Keratinocyte (primary cell): ENCODE measurements around the gene NRM. TPM values are rescaled to one million over a fixed set of nuclear protein-coding genes. Genes with fewer than 3 reads are reported as not detected.

Experiments
- DNase-seq: peaks from one replicate; pipeline ENCODE4 v3.0.0-alpha.2; 2011; ENCODE audit warnings: low read depth, missing footprints, low spot score
- FAIRE-seq: peaks from 2 replicates; lab custom pipeline; 2011; peaks lifted over from hg19 to GRCh38; lab: Jason Lieb, UNC
- H2AFZ ChIP-seq: 2 replicates; pipeline ENCODE4 v1.6.0; 2012; ENCODE audit warnings: low read length, control low read depth, inconsistent platforms; ENCODE audit not compliant: control insufficient read depth
- H3K27ac ChIP-seq: 2 replicates; pipeline ENCODE4 v1.5.1; 2011; ENCODE audit warnings: low read length; ENCODE audit not compliant: control insufficient read depth, insufficient read depth
- H3K27me3 ChIP-seq: 3 replicates; pipeline ENCODE4 v1.6.0; 2011; ENCODE audit warnings: low read length; ENCODE audit not compliant: control insufficient read depth, insufficient read depth; ENCODE audit errors: extremely low read depth
- H3K36me3 ChIP-seq, 2 experiments: 2 replicates in 1 of 2; 3 replicates in 1 of 2; pipeline ENCODE4 v1.5.1; 2011; ENCODE audit warnings: low read length in 2 of 2, mild to moderate bottlenecking in 1 of 2; ENCODE audit not compliant: control insufficient read depth in 2 of 2, insufficient read depth in 2 of 2; ENCODE audit errors: extremely low read depth in 1 of 2
- H3K4me1 ChIP-seq: 3 replicates; pipeline ENCODE4 v1.5.1; 2011; ENCODE audit warnings: low read length; ENCODE audit not compliant: control insufficient read depth, insufficient read depth; ENCODE audit errors: extremely low read depth
- H3K4me2 ChIP-seq: 3 replicates; pipeline ENCODE4 v1.6.0; 2011; ENCODE audit warnings: low read depth, low read length; ENCODE audit not compliant: control insufficient read depth, insufficient read depth; ENCODE audit errors: extremely low read depth
- H3K4me3 ChIP-seq, 3 experiments: fragments of 200-600 bp in 1 of 3; sonication (generic) in 1 of 3; 2 replicates in 2 of 3; 3 replicates in 1 of 3; pipeline ENCODE4 v1.5.1; 2011 to 2016; ENCODE audit warnings: low read length in 3 of 3, mild to moderate bottlenecking in 3 of 3, control low read depth in 2 of 3, inconsistent platforms in 1 of 3, low read depth in 1 of 3, mixed read lengths in 1 of 3, mixed run types in 1 of 3, moderate library complexity in 1 of 3; ENCODE audit not compliant: control insufficient read depth in 2 of 3, insufficient read depth in 2 of 3; ENCODE audit errors: extremely low read depth in 1 of 3
- H3K79me2 ChIP-seq: 2 replicates; pipeline ENCODE4 v1.6.0; 2012; ENCODE audit warnings: low read length; ENCODE audit not compliant: control insufficient read depth, insufficient read depth
- H3K9ac ChIP-seq: 3 replicates; pipeline ENCODE4 v1.6.0; 2011; ENCODE audit warnings: low read length; ENCODE audit not compliant: control insufficient read depth, insufficient read depth; ENCODE audit errors: extremely low read depth
- H3K9me1 ChIP-seq: 3 replicates; pipeline ENCODE4 v1.6.0; 2011; ENCODE audit warnings: low read length; ENCODE audit not compliant: control insufficient read depth, insufficient read depth; ENCODE audit errors: extremely low read depth
- H3K9me3 ChIP-seq: 2 replicates; pipeline ENCODE4 v1.5.1; 2012; ENCODE audit warnings: low read depth, low read length; ENCODE audit not compliant: control insufficient read depth
- H4K20me1 ChIP-seq: 3 replicates; pipeline ENCODE4 v1.6.0; 2011; ENCODE audit warnings: low read length; ENCODE audit not compliant: control insufficient read depth, insufficient read depth; ENCODE audit errors: extremely low read depth
- EZH2 ChIP-seq: IDR thresholded peaks from one replicate; pipeline ENCODE4 v1.6.1; 2012; ENCODE audit warnings: inconsistent platforms, mild to moderate bottlenecking, low read length, moderate library complexity
- dilution Hi-C: fragments of 300-500 bp; cut with MboI; formaldehyde crosslinking; loops from one replicate; pipeline ENCODE4 v1.7.0; 2020; ENCODE audit warnings: low sequenced_read_pairs; ENCODE audit not compliant: extremely low pct_ligation_motif_present
- polyA plus RNA-seq, 5 experiments: library from polyadenylated mRNA; depleted of rRNA in 3 of 5; stranded (reverse) in 3 of 5; stranded (forward) in 1 of 5; unstranded in 1 of 5; fragments of >200 nt; gene quantifications; 1 replicate in 1 of 5; 2 replicates in 3 of 5; 3 replicates in 1 of 5; pipeline versions ENCODE4 v1.2.1 to v1.2.3, GENCODE V29; 2011 to 2012; ENCODE audit warnings: missing spikeins in 2 of 5, low read depth in 1 of 5, low replicate concordance in 1 of 5
- TF ChIP-seq, protein P1 (sequence below), 3 experiments: IDR thresholded peaks in 1 of 3; conservative IDR thresholded peaks in 1 of 3; optimal IDR thresholded peaks in 1 of 3; 2 replicates in 2 of 3; 3 replicates in 1 of 3; pipeline versions ENCODE3 to v1.5.1; 2011; ENCODE audit warnings: low read length in 3 of 3, mild to moderate bottlenecking in 3 of 3, moderate library complexity in 2 of 3, control low read depth in 1 of 3, inconsistent platforms in 1 of 3; ENCODE audit not compliant: insufficient read depth in 2 of 3; ENCODE audit errors: extremely low read depth in 1 of 3

The NRM gene
- polyA plus RNA-seq, 1 donor (not counting 4 experiments of a cell fraction or from before 2014, with no cell fraction given), result 7.0 TPM

DNA sequence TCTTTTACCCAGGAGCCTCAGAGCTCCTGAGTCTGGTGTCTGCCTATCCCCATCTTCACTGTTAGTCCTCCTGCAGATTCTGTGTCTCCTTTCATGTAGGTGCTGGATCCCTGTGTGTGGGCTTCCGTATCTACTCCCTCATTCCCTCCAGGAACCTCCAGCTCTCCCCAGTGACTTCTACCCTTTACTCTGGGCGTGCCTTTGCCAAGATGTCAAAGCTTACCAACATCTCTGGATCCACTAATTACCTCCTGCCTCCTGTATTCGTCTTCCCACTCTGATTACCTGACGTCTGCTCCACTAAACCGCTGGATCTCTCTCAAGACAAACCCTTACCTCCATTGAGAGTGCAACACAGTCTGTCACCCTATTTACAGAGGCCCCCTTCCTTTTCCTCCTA, 46.0 kb downstream of the NRM start:
- H4K20me1 ChIP-seq, result no peaks in the 10 kb centered on the region
- no peak overlapping the region for H3K27ac ChIP-seq
- H3K9me1 ChIP-seq, result peaks cover 2% of the 10 kb centered on the region
- H3K9ac ChIP-seq, result no peak overlapping the region
- H3K36me3 ChIP-seq, result peaks cover 13 to 21% of the 10 kb centered on the region in 2 experiments
- no peak for TF ChIP-seq EZH2
- TF ChIP-seq, protein P1, sequence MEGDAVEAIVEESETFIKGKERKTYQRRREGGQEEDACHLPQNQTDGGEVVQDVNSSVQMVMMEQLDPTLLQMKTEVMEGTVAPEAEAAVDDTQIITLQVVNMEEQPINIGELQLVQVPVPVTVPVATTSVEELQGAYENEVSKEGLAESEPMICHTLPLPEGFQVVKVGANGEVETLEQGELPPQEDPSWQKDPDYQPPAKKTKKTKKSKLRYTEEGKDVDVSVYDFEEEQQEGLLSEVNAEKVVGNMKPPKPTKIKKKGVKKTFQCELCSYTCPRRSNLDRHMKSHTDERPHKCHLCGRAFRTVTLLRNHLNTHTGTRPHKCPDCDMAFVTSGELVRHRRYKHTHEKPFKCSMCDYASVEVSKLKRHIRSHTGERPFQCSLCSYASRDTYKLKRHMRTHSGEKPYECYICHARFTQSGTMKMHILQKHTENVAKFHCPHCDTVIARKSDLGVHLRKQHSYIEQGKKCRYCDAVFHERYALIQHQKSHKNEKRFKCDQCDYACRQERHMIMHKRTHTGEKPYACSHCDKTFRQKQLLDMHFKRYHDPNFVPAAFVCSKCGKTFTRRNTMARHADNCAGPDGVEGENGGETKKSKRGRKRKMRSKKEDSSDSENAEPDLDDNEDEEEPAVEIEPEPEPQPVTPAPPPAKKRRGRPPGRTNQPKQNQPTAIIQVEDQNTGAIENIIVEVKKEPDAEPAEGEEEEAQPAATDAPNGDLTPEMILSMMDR (optimal IDR thresholded peaks at IDR 0.05 in 1 of 3, IDR thresholded peaks at IDR 0.05 in 1 of 3, conservative IDR thresholded peaks at IDR 0.05 in 1 of 3; ENCODE audit: extremely low read depth in 1 of 3, insufficient read depth in 2 of 3, low read length in 3 of 3), result no peak
- H3K4me2 ChIP-seq, result no peak overlapping the region
- no peak overlapping the region for H3K4me3 ChIP-seq
- H3K4me1 ChIP-seq, result peaks cover 12% of the 10 kb centered on the region
- FAIRE-seq (no peak), DNase-seq (no peak)
- dilution Hi-C loops, result no loop called here
- peaks cover 21% of the 10 kb centered on the region for H3K79me2 ChIP-seq
- H3K9me3 ChIP-seq, result no peaks in the 10 kb centered on the region
- no peaks in the 10 kb centered on the region for H3K27me3 ChIP-seq
- H2AFZ ChIP-seq, result no peak overlapping the region

DNA sequence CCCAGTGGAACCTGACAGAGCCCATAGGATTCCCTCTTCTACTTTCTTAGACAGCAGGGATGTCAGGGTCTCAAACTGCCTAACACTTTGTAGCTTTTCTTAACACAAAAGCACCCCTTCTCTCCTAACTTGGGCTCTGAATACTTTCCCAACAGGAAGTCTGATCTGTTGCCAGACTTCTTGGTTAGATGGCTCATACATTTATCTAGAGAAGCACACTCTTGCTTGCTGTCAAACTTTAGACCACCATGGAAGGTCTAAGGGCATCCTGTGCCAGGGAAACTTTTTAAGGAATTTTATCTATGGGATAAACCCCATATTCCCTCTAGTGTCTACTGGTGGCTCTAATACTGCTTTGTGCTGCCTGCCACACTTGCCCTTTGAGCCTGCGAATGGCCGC, 47.1 kb downstream of the NRM start:
- no peak for FAIRE-seq
- TF ChIP-seq, protein P1 (optimal IDR thresholded peaks at IDR 0.05 in 1 of 3, IDR thresholded peaks at IDR 0.05 in 1 of 3, conservative IDR thresholded peaks at IDR 0.05 in 1 of 3; ENCODE audit: extremely low read depth in 1 of 3, insufficient read depth in 2 of 3, low read length in 3 of 3), result no peak
- TF ChIP-seq EZH2, result no peak
- Histone ChIP-seq H3K9ac (no peak overlapping the region), H3K27ac (no peak overlapping the region), H3K4me1 (peaks cover 12% of the 10 kb centered on the region), H2AFZ (no peak overlapping the region), H3K36me3 (peaks cover 13 to 21% of the 10 kb centered on the region in 2 experiments), H4K20me1 (no peaks in the 10 kb centered on the region), H3K27me3 (no peaks in the 10 kb centered on the region), H3K4me3 (no peak overlapping the region), H3K79me2 (peaks cover 12% of the 10 kb centered on the region), H3K4me2 (no peak overlapping the region), H3K9me1 (peaks cover 2% of the 10 kb centered on the region), H3K9me3 (no peaks in the 10 kb centered on the region)
- dilution Hi-C loops, result no loop called here
- no peak for DNase-seq
